T1000 (cell line): ENCODE results near the gene SYF2.
"Not testable (repeated sequence)": the region's sequence is repeated elsewhere in the genome, so short reads cannot be mapped to it uniquely, and the experiment has no call there.

Experiments
- DNase-seq: peaks from one replicate; lab custom pipeline; 2025; ENCODE audit warnings: mixed read lengths; lab: John Stamatoyannopoulos, UW

SYF2 gene

DNA sequence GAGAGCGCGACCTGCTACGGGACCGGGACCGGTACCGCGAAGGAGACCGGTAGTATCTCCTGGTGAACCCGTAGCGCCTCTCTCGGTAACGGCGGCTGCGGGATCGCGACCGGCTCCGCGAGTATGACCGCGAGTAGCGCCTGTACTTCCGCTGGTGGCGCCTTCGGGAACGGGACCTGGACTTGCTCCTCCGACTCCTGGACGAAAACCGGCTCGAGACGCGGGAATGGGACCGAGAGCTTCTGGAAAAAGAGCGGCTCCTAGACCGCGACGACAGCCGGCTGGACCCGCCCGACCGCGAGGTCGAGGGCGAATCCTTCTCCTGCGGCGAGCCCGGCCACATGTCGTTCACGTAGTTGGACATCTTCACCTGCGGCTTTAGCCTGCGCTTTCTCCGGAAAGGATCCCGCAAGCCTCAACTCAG, 14.3 kb upstream of the SYF2 start:
- no peak for DNase-seq

DNA sequence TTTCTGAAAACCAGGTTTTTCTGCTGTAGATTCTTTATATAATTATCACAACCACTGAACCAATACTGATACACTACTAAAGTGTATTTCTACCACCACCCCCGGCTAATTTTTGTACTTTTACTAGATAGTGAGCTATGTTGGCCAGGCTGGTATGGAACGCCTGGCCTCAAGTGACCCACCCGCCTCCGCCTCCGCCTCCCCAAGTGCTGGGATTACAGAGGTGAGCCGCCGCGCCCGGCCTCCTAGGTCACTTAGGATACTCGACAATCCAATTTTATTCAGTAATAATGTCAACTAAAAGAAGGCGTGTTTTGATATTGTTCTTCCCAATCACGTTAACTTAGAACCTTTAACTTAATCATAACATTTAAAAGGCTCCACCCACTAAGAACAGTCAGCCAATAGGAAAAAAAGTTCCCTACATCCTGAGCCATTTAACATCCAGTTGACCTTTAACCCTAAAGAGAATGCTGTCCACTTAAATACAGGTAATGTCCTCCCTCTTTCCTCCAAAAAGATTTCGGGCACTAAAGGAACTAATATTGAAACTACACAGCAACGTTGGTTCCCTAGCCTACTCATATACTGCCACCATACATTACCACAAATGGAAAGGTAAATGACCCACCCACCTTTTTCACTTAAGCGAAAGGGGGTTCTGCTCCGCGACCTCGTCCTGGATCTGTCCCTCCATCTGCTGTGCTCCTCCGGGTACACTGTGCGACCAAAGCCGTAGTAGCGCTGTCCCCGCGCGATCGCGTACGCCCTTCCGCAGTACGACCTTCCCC, 13.7 kb upstream of the SYF2 start:
- DNase-seq = no peak

DNA sequence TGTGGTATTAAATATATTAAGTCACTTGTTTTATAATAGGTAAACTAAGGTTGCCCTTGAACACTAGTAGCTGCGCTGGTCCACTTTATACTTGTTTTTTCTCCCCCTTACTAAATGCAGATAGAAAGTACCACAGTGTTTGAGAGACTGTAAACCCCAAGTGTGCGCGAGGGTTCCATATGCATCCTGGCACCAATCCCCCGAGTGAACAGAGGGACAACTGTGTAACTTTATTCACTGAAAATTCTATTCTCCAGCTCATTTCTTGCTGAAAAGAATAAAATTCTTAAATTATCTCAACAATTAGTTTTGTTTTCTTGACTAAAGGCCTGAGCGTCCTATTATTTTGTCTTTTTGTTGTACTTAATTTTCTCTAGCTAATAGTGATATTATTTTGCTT, 13.1 kb upstream of the SYF2 start:
- no peak for DNase-seq

DNA sequence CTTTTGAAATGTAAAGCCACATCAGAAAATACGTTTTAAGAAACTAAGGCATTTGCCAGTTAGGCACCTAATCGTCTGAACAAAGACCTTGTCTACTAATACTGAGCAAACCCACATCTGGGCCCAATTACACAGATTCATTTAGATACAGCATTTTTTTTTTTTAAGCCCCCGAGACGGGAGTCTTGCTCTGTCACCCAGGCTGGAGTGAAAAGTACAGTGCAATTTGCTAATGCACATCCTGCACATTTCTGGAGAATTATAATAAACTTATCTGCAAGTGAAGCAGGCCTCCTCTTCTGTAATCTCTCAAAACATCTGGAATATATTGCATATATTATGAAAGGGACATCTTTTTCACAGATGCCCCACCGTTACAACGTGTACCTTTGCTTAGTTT, 11.6 kb upstream of the SYF2 start:
- DNase-seq = no peak

DNA sequence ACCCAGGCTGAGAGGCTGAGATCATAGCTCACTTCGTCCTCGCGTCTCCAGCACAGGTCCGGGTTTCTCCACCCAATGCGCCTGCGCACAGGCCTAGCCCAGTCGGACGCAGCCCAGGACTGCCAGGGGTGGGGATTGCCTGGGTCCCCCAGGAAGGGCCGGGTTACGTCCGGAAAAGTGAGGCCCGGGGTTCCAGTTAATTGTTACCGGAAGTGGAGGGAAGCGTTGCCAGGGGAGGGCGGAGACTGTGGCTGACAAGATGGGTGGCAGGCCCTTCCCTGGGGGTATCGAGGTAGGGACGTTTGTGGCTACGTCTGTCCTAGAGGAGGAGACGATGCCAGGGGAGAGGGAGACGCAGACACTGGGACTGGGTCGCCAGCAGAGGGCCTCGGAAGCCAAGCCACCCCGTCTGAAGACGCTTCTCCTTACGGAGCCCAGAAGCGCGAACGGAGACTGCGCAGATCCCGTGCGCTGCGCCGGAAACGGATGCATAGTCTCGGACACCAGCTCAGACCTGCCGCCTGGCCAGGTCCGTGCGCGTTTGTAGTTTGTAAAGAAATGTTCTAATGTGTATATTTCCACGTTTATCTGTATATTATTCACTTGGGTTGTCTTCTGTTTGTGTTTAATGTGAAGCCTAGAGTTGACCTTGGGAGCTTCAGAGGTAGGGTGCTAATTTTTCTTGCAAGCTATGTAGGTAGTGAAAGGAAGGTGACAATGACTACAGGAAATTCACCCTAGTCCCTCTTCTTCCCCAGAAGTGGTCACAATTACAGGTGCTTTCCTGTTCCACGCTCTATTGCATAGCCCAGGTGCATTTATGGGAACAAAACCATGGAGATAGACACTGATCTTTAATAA, 7.6 kb upstream of the SYF2 start:
- peak; percentile 92 for DNase-seq

DNA sequence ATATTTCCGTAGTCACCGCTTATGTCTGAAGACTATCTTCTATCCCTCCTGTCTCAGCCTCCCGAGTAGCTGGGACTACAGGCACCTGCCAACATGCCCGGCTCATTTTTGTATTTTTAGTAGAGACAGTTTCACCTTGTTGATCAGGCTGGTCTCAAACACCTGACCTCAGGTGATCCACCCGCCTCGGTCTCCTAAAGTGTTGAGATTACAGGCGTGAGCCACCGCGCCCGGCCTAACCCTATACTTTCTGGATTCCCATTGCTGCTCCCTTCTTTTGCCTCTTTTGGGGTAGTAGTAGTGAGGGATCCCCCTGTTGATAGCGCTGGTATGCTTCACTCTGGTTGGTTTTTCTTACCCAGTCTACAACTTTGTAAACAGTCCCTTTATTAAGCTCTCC, 5.7 kb upstream of the SYF2 start:
- no peak for DNase-seq

DNA sequence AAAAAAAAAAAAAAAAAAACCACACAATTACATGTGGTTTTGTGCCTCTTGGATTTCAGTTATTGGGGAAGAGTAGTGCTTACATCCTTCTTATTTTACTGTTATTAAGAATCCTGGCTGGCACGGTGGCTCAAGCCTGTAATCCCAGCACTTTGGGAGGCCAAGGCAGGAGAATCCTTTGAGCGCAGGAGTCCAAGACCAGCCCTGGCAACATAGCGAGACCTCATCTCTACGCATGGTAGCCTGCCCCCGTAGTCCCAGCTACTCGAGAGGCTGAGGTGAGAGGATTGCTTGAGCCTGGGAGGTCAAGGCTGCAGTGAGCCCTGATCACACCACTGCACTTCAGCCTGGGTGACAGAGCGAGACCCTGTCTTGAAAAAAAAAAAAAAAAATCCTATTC, 4.0 kb upstream of the SYF2 start:
- not testable (repeated sequence) for DNase-seq

DNA sequence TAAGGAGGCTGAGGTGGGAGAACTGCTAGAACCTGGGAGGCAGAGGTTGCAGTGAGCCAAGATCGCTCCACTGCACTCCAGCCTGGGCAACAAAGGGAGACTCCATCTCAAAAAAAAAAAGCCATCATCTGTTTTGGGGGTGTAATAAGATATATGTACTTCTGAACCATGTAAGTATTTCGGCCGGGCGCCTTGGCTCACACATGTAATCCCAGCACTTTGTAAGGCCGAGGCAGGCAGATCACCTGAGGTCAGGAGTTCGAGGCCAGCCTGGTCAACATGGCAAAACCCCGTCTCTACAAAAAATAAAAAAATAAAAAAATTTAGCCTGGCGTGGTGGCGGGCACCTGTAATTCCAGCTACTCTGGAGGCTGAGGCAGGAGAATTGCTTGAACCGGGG, 3.1 kb upstream of the SYF2 start:
- DNase-seq = not testable (repeated sequence)

DNA sequence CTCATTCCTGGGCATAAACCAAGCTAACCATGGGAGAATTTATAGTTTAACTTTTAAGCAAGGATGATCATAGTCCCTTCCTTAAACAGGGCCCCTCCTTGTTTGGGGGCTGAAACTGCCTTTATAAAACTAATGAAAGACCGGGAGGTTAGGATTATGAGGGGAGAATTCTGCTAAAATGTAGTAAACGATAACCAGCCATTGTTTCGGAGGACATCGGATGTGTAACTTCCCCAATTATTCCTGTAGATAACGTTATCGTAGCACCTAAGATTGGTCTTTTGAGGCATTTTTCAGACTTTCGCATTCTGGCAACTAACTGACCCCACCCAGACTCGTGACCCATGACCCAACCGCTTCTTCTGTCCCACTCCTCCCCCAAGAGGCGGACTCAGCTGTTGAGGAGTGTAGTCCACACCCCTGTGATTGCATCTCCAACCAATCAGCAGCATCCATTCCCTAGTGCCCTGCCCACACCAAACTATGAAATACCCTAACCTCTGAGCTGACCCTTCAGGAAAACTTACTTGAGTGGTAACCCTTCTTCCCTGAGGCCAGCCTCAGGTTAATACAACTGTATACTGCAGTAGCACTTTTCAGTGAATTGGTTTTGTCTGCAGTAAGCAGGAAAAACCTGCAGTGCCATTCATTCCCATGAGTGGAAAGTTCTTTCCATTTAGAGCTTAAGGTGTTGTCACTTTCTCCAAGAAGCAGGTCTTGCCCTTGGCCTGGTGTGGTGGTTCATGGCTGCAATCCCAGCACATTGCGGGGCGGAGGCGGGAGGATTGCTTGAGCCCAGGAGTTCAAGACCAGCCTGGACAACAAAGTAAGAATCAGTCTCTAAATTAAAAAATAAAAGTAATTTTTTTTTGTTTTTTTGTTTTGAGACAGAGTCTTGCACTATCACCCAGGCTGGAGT, 823 bp upstream of the SYF2 start:
- DNase-seq = peak; percentile 27

DNA sequence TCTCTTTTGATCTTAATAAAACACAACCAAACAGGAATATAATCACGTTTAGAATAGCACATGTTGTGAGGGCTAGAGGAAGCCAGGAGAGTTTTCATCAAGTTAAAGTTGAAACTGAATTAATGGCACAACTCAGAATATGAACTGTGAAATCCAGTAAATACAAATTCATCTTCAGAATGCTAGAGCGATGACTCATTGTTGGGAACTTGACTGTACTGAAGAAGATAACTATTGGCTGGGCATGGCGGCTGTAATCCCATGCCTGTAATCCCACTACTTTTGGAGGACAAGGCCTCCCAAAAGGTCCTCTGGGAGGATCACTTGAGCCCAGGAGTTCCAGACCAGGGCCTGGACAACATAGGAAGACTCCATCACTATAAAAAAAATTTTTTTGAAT, 8.8 kb downstream of the SYF2 start:
- no peak for DNase-seq

DNA sequence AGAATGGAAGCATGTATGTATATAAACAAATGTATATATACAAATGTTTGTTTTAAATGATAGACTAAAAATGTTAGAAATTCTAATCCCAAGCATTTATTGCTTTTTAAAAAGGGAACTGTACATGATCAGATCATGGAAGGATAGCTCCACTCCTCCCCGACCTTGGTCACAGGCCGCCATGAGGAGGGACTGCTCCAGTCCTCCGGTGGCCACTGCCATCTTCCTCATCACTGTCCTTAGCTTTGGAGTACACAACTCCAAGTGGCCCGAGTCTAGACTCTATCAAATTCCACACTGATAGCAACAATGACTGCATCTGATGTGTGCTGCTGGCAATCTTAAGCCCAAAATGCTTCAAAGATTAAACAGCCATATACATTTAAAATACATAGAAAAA, 9.7 kb downstream of the SYF2 start:
- no peak for DNase-seq

DNA sequence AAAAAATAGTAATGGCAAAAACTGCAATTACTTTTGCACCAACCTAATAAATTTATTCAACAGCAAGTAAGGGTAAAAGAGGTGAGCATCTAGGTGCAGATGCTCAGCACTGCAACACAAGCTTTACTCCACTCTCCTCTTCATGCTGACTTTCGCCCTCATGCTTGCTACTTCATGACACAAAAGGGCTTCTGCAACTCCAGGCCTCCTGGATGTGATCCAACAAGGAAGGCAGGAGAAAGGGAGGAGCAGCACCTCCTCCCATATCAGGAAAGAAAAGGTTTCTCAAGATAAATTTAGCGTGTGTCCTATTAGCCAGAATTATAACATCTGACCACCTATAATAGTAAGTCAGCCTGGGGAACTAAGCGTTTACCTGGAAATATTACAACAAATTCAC, 11.6 kb downstream of the SYF2 start:
- DNase-seq = no peak

DNA sequence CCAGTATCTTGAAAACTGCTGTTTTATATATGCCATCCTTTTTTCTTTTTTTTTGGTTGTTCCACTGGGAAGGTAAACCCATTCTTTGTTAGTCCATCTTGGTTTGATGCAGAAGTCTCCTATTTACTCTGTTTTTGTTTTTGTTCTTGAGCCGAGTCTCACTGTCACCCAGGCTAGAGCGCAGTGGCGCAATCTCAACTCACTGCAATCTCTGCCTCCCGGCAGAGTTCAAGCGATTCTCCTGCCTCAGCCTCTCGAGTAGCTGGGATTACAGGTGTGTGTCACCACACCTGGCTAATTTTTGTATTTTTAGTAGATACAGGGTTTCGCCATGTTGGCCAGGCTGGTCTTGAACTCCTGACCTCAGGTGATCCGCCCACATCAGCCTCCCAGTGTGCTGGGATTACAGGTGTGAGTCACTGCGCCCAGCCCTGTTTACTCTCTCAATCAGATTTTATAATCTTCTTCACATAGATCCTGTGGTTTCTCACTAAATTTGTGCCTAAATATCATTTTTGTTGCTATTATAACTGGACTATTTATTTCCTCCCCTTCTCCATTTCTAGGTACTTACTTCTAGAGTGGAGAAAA, 12.5 kb downstream of the SYF2 start:
- no peak for DNase-seq

DNA sequence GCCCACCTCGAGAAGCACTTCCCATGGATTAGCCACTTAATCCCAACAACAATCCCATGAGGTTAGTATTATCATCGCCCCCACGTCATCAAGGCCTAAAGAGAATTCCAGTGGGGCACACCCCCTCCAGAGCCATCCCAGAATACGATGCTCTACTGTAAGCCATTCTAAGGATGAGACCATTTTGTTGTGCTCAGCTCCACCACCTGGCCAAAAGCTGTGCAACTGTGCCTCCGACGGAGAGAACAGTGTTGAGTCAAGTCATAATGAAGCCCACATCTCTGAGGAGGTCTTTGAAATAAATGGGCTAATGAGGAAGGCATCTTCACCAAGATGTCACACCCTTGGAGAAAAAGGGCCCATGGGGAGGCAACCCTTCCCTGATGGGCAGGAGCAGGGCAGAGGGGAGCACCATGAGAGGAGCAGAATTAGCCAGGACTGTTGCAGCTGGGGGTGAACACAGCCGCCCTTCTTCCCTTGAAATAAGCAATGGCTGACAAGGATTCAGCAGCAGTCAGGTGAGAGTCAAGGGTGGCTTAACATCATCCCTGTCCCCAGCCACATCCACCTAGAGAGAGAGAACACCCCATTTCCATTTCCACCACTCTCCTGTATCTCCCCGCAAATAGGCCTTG, 14.6 kb downstream of the SYF2 start:
- no peak for DNase-seq

DNA sequence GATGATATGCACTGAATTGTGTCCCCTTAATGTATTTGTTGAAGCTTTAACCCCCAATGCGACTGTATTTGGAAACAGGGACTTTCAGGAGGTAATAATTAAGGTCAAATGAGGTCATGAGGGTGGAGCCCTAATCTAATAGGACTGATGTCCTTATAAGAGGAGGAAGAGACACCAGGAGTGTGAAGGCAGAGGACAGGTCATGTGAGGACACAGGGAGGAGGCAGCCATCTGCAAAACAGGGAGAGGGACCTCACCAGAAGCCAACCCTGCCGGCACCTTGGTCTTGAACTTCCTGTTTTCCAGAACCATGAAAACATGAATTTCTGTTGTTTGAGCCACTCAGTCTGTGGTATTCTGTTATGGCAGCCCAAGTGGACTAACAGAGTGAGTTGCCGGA, 15.3 kb downstream of the SYF2 start:
- DNase-seq = no peak

DNA sequence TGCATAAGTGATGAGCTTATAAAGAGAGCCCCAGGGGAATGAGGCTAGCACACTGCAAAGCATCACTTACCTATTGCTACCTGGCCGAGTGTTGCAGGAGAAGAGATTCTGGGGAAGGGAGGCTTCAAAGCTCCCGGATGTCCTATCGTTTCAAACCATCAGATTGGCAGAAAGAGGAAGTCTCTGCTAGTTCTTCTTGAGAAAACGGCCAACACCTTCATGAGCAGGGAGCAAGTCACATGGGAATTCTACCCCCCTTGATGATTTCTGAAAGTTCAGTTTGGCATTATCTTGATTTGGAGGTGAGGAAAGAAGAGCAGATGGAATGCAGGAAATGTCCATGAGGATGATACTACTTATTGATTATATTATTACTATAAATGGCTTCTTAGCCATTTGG, 16.2 kb downstream of the SYF2 start:
- DNase-seq = no peak

DNA sequence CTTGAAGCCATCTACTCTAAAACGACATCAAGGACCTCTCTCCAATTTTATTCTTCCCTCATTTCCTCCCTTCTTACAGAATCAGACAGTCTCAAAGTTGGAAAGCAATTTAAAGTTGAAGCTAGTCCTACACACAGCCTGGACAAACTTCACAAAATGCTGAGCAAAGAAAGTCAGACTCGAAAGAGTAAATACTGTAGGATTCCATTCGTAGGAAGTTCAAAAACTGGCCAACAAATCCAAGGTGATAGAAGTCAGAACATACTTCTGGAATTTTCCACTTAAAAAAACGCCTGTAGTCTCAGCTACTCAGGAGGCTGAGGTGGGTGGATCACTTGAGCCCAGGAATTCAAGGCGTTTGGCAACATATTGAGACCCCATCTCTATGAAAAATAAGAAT, 19.6 kb downstream of the SYF2 start:
- no peak for DNase-seq

DNA sequence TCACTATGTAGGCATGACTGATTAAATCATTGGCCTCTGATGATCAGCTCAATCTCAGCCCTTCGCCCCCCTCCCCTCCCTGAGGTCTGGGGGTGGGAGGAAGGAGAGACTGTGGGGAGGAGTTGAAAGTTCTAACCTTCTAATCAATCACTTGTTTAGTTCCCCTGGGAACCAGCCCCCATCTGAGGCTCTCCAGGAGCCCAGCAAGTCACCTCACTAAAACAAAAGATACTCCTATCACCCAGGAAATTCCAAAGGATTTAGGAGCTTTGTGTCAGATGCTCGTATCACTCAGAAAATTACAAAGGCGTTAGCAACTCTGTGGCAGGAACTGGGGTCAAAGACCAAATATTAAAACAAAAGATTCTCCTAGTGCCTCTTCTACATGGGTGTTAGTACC, 21.6 kb downstream of the SYF2 start:
- DNase-seq = no peak

DNA sequence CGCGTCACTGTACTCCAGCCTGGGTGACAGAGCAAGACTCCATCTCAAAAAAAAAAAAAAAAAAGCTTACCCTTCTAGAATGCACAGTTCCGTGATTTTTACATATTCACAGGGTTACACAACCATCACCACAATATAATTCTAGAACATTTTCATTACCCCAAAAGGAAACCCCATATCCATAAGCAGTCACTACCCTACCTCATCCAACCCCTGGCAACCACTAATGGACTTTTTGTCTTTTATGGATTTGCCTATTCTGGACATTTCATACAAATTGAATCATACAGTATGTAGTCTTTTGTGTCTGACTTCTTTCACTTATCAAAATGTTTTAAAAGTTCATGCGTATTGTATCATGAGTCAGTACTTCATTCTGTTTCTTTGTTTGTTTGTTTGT, 22.8 kb downstream of the SYF2 start:
- no peak for DNase-seq

DNA sequence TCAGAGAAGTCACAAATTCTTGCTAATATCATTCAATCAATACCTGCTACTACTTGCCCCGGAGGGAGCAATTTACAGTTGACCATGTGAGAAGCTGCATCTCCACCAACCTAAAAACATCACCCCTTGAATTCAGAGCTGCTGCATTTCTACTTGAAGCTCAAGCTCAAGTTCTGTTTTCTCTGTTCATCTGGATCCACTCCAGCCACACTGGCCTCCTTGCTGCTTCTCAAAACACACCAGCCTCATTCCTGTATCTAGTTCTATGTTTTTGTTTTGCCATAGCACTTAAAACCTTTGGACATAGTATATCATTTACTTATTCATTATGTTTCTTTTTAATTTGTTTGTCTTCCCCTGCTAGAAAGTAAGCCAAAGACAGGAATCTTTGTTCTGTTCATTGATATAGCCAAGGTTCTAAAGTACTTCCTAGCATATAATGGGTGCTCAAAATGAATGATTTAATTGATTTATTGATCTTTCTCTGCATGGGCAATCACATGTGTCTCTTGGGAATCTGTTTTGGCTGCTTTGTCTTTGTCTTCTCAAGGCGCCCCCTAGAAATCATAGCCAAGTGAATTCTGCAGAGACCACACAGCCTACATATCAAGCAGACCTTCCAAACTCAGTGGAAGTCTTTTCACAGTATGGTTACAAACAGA, 23.6 kb downstream of the SYF2 start:
- no peak for DNase-seq

DNA sequence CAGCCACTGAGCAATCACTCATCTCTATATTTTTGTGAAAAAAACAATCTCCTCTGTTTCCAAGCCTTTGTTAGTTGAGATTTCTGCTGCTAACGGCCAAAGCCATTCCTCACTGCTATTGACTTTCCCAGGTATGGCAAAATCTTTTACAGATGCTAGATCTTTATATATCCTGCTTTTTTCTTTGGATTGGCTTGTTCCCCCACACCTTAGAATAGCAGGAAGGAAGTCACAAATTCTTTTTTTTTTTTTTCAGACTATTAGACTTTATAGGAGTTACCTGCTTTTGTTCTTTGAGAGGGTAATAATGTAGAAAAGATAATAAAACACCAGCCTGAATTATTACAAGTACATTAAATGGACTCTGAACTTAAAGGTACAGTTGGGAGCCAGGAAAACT, 24.2 kb downstream of the SYF2 start:
- no peak for DNase-seq
